ENCODE measurements around the gene TSKU. TPM values are rescaled to one million over a fixed set of nuclear protein-coding genes. Genes with fewer than 3 reads are reported as not detected.

TSKU gene
- total and polyA plus RNA-seq, 9 donors = 13.9 to 31.9 (median 23.5) TPM

- DNase-seq = peak; percentile 1
- H3K4me3 ChIP-seq (ENCODE audit: low read length) = no peak overlapping the region
- H3K27me3 ChIP-seq (ENCODE audit: control insufficient read depth, insufficient read depth, low read length) = peaks cover 4% of the 10 kb centered on the region
- H3K4me1 ChIP-seq (ENCODE audit: control insufficient read depth, insufficient read depth, low read length) = peaks cover 15% of the 10 kb centered on the region
- H3K36me3 ChIP-seq (ENCODE audit: control insufficient read depth, insufficient read depth, low read length) = peaks cover 16% of the 10 kb centered on the region
- 76% methylated on average over 5 of the region's 9 CpGs for WGBS (ENCODE audit: insufficient coverage)
- no peak overlapping the region for H3K27ac ChIP-seq (ENCODE audit: low read length)
- H3K9me3 ChIP-seq (replicated peaks; ENCODE audit: control insufficient read depth, low read depth, low read length) = no peaks in the 10 kb centered on the region
These were observed 17.5 kb downstream of the TSKU start for GRCh38 chr11:76800466-76801200.

DNA sequence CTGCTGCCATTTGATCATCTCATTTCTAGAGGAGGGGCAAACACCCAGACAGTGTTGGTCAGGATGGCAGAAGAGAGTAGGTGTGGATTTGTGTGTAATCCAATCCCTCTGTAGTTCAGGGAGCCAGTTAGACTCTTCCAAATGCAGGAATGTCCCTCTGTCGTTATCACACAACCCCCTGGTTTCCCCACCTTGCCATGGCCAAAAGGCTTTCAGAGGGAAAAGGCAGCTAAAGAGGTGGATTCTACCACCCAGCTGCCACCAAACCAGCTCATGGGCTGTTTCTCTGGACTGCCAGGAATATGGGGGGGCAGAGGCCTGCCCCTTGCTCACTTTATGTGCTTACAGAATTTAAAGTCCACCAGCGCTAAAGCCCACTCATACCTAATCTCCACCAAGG is 18.1 kb downstream of the TSKU start:
- Histone ChIP-seq H3K4me3 (ENCODE audit: low read length) (no peak overlapping the region), H3K27me3 (ENCODE audit: control insufficient read depth, insufficient read depth, low read length) (peaks cover 10% of the 10 kb centered on the region), H3K9me3 (replicated peaks; ENCODE audit: control insufficient read depth, low read depth, low read length) (no peaks in the 10 kb centered on the region), H3K4me1 (ENCODE audit: control insufficient read depth, insufficient read depth, low read length) (peaks cover 15% of the 10 kb centered on the region), H3K36me3 (ENCODE audit: control insufficient read depth, insufficient read depth, low read length) (peaks cover 10% of the 10 kb centered on the region), H3K27ac (ENCODE audit: low read length) (no peak overlapping the region)
- peak; percentile 1 for DNase-seq
- WGBS (ENCODE audit: insufficient coverage) = no CpG with 5 or more reads among the region's 2 CpGs

DNA sequence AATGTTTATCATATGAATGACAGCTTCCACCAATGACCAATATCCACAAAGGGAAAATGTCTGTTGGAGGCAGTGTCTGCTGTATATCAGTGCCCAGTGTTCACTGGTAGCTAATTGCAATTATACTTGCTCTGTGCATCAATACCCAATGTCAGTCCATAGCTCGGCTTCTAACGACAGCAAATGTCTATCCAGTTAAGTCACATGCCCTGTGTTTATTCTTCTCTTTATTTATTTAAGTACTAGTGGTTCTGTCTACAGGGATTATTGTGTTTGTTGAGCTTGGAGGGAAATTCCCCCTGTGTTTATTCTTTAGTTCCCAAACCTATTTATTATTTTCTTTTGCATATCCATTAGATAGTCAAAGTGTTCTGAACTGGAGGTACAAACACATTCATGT is 18.6 kb downstream of the TSKU start:
- Histone ChIP-seq H3K27ac (ENCODE audit: low read length) (no peak overlapping the region), H3K36me3 (ENCODE audit: control insufficient read depth, insufficient read depth, low read length) (peaks cover 5% of the 10 kb centered on the region), H3K4me3 (ENCODE audit: low read length) (no peak overlapping the region), H3K4me1 (ENCODE audit: control insufficient read depth, insufficient read depth, low read length) (peaks cover 15% of the 10 kb centered on the region), H3K27me3 (ENCODE audit: control insufficient read depth, insufficient read depth, low read length) (peaks cover 10% of the 10 kb centered on the region), H3K9me3 (replicated peaks; ENCODE audit: control insufficient read depth, low read depth, low read length) (no peaks in the 10 kb centered on the region)
- DNase-seq = no peak
- WGBS (ENCODE audit: insufficient coverage) = no CpG with 5 or more reads among the region's 2 CpGs

DNA sequence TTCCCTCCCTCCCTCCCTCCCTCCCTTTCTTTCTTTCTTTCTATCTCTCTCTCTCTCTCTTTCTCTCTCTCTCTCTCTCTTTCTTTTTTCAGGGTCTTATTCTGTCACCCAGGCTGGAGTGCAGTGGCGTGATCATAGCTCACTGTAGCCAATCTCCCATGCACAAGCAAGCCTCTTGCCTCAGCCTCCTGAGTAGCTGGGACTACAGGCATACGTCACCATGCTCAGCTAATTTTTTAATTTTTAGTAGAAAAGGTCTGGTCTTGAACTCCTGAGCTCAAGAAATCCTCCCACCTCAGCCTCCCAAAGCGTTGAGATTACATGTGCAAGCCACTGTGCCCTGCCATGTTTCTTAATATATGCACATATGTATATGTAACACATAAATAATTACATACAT is 19.0 kb downstream of the TSKU start:
- no peaks in the 10 kb centered on the region for H3K9me3 ChIP-seq (replicated peaks; ENCODE audit: control insufficient read depth, low read depth, low read length)
- H3K27me3 ChIP-seq (ENCODE audit: control insufficient read depth, insufficient read depth, low read length) = peaks cover 13% of the 10 kb centered on the region
- H3K4me1 ChIP-seq (ENCODE audit: control insufficient read depth, insufficient read depth, low read length) = peaks cover 17% of the 10 kb centered on the region
- peaks cover 4% of the 10 kb centered on the region for H3K36me3 ChIP-seq (ENCODE audit: control insufficient read depth, insufficient read depth, low read length)
- H3K4me3 ChIP-seq (ENCODE audit: low read length) = no peak overlapping the region
- no peak overlapping the region for H3K27ac ChIP-seq (ENCODE audit: low read length)
- no CpG with 5 or more reads among the region's 3 CpGs for WGBS (ENCODE audit: insufficient coverage)
- no peak for DNase-seq

DNA sequence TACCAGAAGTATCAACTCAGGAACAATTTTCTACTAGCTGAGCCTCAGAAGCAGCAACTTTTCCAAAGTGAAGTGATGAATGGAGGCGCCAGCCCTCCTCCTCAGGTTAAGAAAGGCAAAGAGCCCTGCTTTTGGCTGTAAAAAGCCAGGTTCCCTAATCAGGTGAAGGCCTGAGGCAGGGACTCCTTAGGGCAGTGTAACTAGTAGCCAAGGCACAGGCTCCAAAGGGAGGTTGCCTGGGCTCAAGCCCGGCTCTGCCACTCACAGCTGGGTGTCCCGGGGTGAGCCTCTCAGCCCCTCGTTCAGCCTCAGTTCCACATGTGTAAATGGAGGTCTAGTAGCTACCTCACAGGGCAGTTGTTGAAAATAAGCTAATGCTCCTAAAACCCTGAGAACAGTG is 19.5 kb downstream of the TSKU start:
- Histone ChIP-seq H3K4me1 (ENCODE audit: control insufficient read depth, insufficient read depth, low read length) (peaks cover 22% of the 10 kb centered on the region), H3K27ac (ENCODE audit: low read length) (no peak overlapping the region), H3K27me3 (ENCODE audit: control insufficient read depth, insufficient read depth, low read length) (peaks cover 14% of the 10 kb centered on the region), H3K36me3 (ENCODE audit: control insufficient read depth, insufficient read depth, low read length) (peaks cover 3% of the 10 kb centered on the region), H3K9me3 (replicated peaks; ENCODE audit: control insufficient read depth, low read depth, low read length) (no peaks in the 10 kb centered on the region), H3K4me3 (ENCODE audit: low read length) (no peak overlapping the region)
- no peak for DNase-seq
- whole genome bisulfite sequencing (ENCODE audit: insufficient coverage) = 52% methylated on average over 4 of the region's 4 CpGs

DNA sequence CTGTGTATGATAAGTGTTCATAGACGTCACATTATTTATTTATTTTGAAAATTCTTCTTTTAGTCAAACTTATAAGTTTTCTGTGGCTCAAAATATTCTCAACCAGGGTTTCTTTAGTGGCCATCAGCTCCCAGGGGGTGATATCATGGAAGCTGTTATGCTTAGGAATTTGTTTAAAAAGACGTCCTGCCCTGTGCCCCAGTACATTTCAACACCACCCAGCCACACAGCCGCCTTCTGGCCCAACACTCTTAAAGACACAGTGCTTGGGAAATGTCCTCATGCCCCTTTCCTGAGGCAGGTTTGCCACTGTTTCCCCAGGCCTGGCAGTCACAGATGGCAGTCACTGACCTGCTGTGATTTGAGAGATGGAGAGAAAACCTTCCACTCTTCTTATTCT is 19.9 kb downstream of the TSKU start:
- peaks cover 14% of the 10 kb centered on the region for H3K27me3 ChIP-seq (ENCODE audit: control insufficient read depth, insufficient read depth, low read length)
- no peak for DNase-seq
- no peak overlapping the region for H3K4me3 ChIP-seq (ENCODE audit: low read length)
- H3K4me1 ChIP-seq (ENCODE audit: control insufficient read depth, insufficient read depth, low read length) = peaks cover 22% of the 10 kb centered on the region
- WGBS (ENCODE audit: insufficient coverage) = no CpG with 5 or more reads among the region's 3 CpGs
- no peak overlapping the region for H3K27ac ChIP-seq (ENCODE audit: low read length)
- no peaks in the 10 kb centered on the region for H3K9me3 ChIP-seq (replicated peaks; ENCODE audit: control insufficient read depth, low read depth, low read length)
- H3K36me3 ChIP-seq (ENCODE audit: control insufficient read depth, insufficient read depth, low read length) = no peaks in the 10 kb centered on the region

DNA sequence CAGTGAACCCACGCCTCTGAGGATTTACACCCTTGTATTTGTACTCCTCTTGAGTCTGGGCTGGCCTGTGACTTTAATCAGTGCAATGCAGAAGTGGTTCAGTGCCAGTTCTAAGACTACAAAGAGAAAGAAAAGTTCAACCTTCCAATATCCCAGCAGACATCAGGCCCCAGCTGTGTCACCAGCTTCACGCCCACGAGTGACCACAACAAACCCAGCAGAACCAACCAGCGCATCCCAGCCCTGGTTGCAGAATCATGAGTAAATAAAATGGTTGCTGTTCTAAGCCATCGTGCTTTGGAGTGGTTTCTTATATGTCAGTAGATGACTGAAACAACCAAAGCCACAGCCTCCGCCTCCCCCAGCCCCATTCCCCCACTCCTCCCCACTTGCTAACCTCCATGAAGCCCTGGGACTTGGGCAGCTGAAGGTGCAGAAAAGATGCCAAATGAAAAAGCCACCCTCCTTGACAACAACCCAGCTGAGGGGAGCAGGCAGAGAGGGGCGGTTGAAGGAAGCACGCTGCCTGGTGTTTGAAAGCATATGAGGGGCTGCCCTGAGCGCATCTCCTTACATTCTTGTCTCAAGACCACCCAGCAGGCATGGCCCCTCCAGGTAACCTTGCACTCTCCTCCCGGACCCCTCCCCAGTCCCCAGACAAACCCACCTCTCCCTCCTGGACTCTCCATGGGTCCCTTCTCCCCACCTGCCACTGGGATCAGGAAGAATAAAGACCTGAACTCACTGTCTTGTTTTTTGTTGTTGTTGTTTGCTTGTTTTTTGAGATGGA is 20.9 kb downstream of the TSKU start:
- Histone ChIP-seq H3K27ac (ENCODE audit: low read length) (no peak overlapping the region), H3K27me3 (ENCODE audit: control insufficient read depth, insufficient read depth, low read length) (peaks cover 14% of the 10 kb centered on the region), H3K9me3 (replicated peaks; ENCODE audit: control insufficient read depth, low read depth, low read length) (no peaks in the 10 kb centered on the region), H3K4me3 (ENCODE audit: low read length) (no peak overlapping the region), H3K4me1 (ENCODE audit: control insufficient read depth, insufficient read depth, low read length) (peaks cover 14% of the 10 kb centered on the region), H3K36me3 (ENCODE audit: control insufficient read depth, insufficient read depth, low read length) (no peaks in the 10 kb centered on the region)
- 94% methylated on average over 3 of the region's 10 CpGs for WGBS (ENCODE audit: insufficient coverage)
- peak; percentile 1 for DNase-seq

GRCh38 chr11:76805206-76805913 is 22.2 kb downstream of the TSKU start:
- no peaks in the 10 kb centered on the region for H3K9me3 ChIP-seq (replicated peaks; ENCODE audit: control insufficient read depth, low read depth, low read length)
- H3K27me3 ChIP-seq (ENCODE audit: control insufficient read depth, insufficient read depth, low read length) = peaks cover 14% of the 10 kb centered on the region
- no peaks in the 10 kb centered on the region for H3K36me3 ChIP-seq (ENCODE audit: control insufficient read depth, insufficient read depth, low read length)
- peak; percentile 9 for DNase-seq
- peaks cover 8% of the 10 kb centered on the region for H3K4me1 ChIP-seq (ENCODE audit: control insufficient read depth, insufficient read depth, low read length)
- H3K4me3 ChIP-seq (ENCODE audit: low read length) = no peak overlapping the region
- 49% methylated on average over 2 of the region's 8 CpGs for WGBS (ENCODE audit: insufficient coverage)
- H3K27ac ChIP-seq (ENCODE audit: low read length) = no peak overlapping the region

DNA sequence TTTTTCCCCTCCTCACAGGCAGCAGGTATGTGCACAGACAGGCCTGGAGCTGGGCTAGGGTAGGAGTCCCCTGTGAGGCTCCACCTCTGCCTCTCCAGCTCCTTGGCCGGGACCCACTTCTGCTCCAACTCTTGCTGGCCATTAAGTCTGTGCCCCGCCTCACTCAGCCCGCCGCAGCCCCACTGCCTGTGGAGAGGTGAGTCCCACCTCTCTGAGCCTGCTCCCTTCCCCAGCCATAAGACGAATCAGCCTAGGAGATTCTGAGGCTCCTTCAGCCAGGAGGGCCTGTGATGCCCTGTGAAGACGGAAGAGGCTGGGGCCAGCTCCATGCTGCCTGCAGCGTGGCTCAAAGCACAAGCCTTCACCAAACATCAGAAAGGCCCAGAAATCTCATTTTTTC is 23.0 kb downstream of the TSKU start:
- H3K4me1 ChIP-seq (ENCODE audit: control insufficient read depth, insufficient read depth, low read length) = peaks cover 8% of the 10 kb centered on the region
- WGBS (ENCODE audit: insufficient coverage) = 57% methylated on average over 3 of the region's 7 CpGs
- no peak overlapping the region for H3K27ac ChIP-seq (ENCODE audit: low read length)
- peak; percentile 3 for DNase-seq
- no peak overlapping the region for H3K4me3 ChIP-seq (ENCODE audit: low read length)
- peaks cover 14% of the 10 kb centered on the region for H3K27me3 ChIP-seq (ENCODE audit: control insufficient read depth, insufficient read depth, low read length)
- no peaks in the 10 kb centered on the region for H3K36me3 ChIP-seq (ENCODE audit: control insufficient read depth, insufficient read depth, low read length)
- no peaks in the 10 kb centered on the region for H3K9me3 ChIP-seq (replicated peaks; ENCODE audit: control insufficient read depth, low read depth, low read length)

GRCh38 chr11:76806608-76807205 is 23.6 kb downstream of the TSKU start:
- peaks cover 8% of the 10 kb centered on the region for H3K4me1 ChIP-seq (ENCODE audit: control insufficient read depth, insufficient read depth, low read length)
- no peaks in the 10 kb centered on the region for H3K36me3 ChIP-seq (ENCODE audit: control insufficient read depth, insufficient read depth, low read length)
- H3K9me3 ChIP-seq (replicated peaks; ENCODE audit: control insufficient read depth, low read depth, low read length) = no peaks in the 10 kb centered on the region
- peak; percentile 1 for DNase-seq
- H3K27ac ChIP-seq (ENCODE audit: low read length) = no peak overlapping the region
- peaks cover 14% of the 10 kb centered on the region for H3K27me3 ChIP-seq (ENCODE audit: control insufficient read depth, insufficient read depth, low read length)
- 31% methylated on average over 2 of the region's 3 CpGs for WGBS (ENCODE audit: insufficient coverage)
- no peak overlapping the region for H3K4me3 ChIP-seq (ENCODE audit: low read length)

All from muscle of leg (tissue), 11 donors.